M059J (cell line): Measurements from ENCODE around the gene PSEN2. TPM values are rescaled to one million over a fixed set of nuclear protein-coding genes. Genes with fewer than 3 reads are reported as not detected.

Experiments
- DNase-seq: peaks from one replicate; pipeline ENCODE4 v3.0.0-alpha.2; 2012; ENCODE audit warnings: low read depth
- total RNA-seq: library from RNA; depleted of rRNA; stranded (reverse); fragments of >200 nt; shearing (Covaris generic); gene quantifications from 2 replicates; pipeline ENCODE4 v1.2.3, GENCODE V29; 2014

PSEN2 gene
- total RNA-seq, 1 experiment from 2014 or later = 31.2 TPM

GRCh38 chr1:226886122-226886901 is 15.9 kb downstream of the PSEN2 start:
- DNase-seq = no peak

- DNase-seq = no peak
Observed at GRCh38 chr1:226887006-226887405, 16.6 kb downstream of the PSEN2 start.

- no peak for DNase-seq
Observed at GRCh38 chr1:226888021-226888420, 17.6 kb downstream of the PSEN2 start.

GRCh38 chr1:226888816-226889215 is 18.4 kb downstream of the PSEN2 start:
- DNase-seq = no peak

GRCh38 chr1:226889616-226890330 is 19.4 kb downstream of the PSEN2 start:
- DNase-seq = no peak

- no peak for DNase-seq
Observed at GRCh38 chr1:226890331-226891108, 20.1 kb downstream of the PSEN2 start.

- DNase-seq = no peak
Observed at GRCh38 chr1:226891346-226891745, 20.9 kb downstream of the PSEN2 start.

- no peak for DNase-seq
Observed at GRCh38 chr1:226891846-226892523, 21.6 kb downstream of the PSEN2 start.

GRCh38 chr1:226892524-226892875 is 22.1 kb downstream of the PSEN2 start:
- DNase-seq = no peak

- no peak for DNase-seq
Observed at GRCh38 chr1:226893936-226894335, 23.5 kb downstream of the PSEN2 start.

GRCh38 chr1:226894826-226895225 is 24.4 kb downstream of the PSEN2 start:
- no peak for DNase-seq

- no peak for DNase-seq
Observed at GRCh38 chr1:226895644-226896043, 25.2 kb downstream of the PSEN2 start.

GRCh38 chr1:226898246-226898645 is 27.8 kb downstream of the PSEN2 start:
- no peak for DNase-seq

GRCh38 chr1:226901421-226901820 is 31.0 kb downstream of the PSEN2 start:
- DNase-seq = no peak

GRCh38 chr1:226902601-226903000 is 32.2 kb downstream of the PSEN2 start:
- no peak for DNase-seq

- DNase-seq = peak; percentile 28
Observed at GRCh38 chr1:226903819-226904716, 33.7 kb downstream of the PSEN2 start.

- no peak for DNase-seq
Observed at GRCh38 chr1:226904772-226905171, 34.4 kb downstream of the PSEN2 start.

GRCh38 chr1:226908419-226908818 is 38.0 kb downstream of the PSEN2 start:
- no peak for DNase-seq

GRCh38 chr1:226908913-226909312 is 38.5 kb downstream of the PSEN2 start:
- DNase-seq = no peak

GRCh38 chr1:226912587-226913176 is 42.3 kb downstream of the PSEN2 start:
- DNase-seq = no peak

- DNase-seq = no peak
Observed at GRCh38 chr1:226915672-226915995, 45.2 kb downstream of the PSEN2 start.
